Measurements from ENCODE around the gene NUP133.
"Not testable (repeated sequence)": the region's sequence is repeated elsewhere in the genome, so short reads cannot be mapped to it uniquely, and the experiment has no call there.

The NUP133 gene

GRCh38 chr1:229508823-229509337 lies 739 bp upstream of the NUP133 start:
- no peak for DNase-seq

GRCh38 chr1:229507502-229507901 lies 639 bp downstream of the NUP133 start:
- no peak for DNase-seq

- no peak for DNase-seq
Observed at GRCh38 chr1:229506633-229507032, 1.5 kb downstream of the NUP133 start.

- no peak for DNase-seq
Observed at GRCh38 chr1:229495782-229496181, 12.4 kb downstream of the NUP133 start.

- no peak for DNase-seq
Observed at GRCh38 chr1:229487181-229487580, 21.0 kb downstream of the NUP133 start.

- no peak for DNase-seq
Observed at GRCh38 chr1:229485318-229485717, 22.8 kb downstream of the NUP133 start.

- no peak for DNase-seq
Observed at GRCh38 chr1:229482511-229482910, 25.6 kb downstream of the NUP133 start.

- DNase-seq, result no peak
Observed at GRCh38 chr1:229480495-229480894, 27.6 kb downstream of the NUP133 start.

GRCh38 chr1:229479660-229480399 lies 28.3 kb downstream of the NUP133 start:
- DNase-seq, result no peak

- no peak for DNase-seq
Observed at GRCh38 chr1:229478852-229479251, 29.3 kb downstream of the NUP133 start.

- not testable (repeated sequence) for DNase-seq
Observed at GRCh38 chr1:229475859-229476258, 32.3 kb downstream of the NUP133 start.

GRCh38 chr1:229474509-229474908 lies 33.6 kb downstream of the NUP133 start:
- DNase-seq, result no peak

- no peak for DNase-seq
Observed at GRCh38 chr1:229471175-229471574, 37.0 kb downstream of the NUP133 start.

GRCh38 chr1:229470406-229471043 lies 37.6 kb downstream of the NUP133 start:
- DNase-seq, result no peak

GRCh38 chr1:229466887-229467286 lies 41.3 kb downstream of the NUP133 start:
- no peak for DNase-seq

- DNase-seq, result no peak
Observed at GRCh38 chr1:229464672-229465071, 43.5 kb downstream of the NUP133 start.

- no peak for DNase-seq
Observed at GRCh38 chr1:229461032-229461668, 47.0 kb downstream of the NUP133 start.

GRCh38 chr1:229459815-229460214 lies 48.3 kb downstream of the NUP133 start:
- no peak for DNase-seq

- no peak for DNase-seq
Observed at GRCh38 chr1:229457436-229457835, 50.7 kb downstream of the NUP133 start.

- DNase-seq, result no peak
Observed at GRCh38 chr1:229456016-229456415, 52.1 kb downstream of the NUP133 start.

GRCh38 chr1:229454056-229454455 lies 54.1 kb downstream of the NUP133 start:
- DNase-seq, result no peak

- DNase-seq, result no peak
Observed at GRCh38 chr1:229452956-229453801, 55.0 kb downstream of the NUP133 start.

GRCh38 chr1:229448845-229449244 lies 59.3 kb downstream of the NUP133 start:
- DNase-seq, result no peak
